Head of caudate nucleus (tissue), 42 donors: ENCODE results near the gene NXF1.

Source experiments
- DNase-seq, 42 donors: peaks; one replicate each; pipeline versions ENCODE4 v3.0.0 to v3.0.0-alpha.2; 2020 to 2021; ENCODE audit warnings: mixed read lengths in 7 of 42
- intact Hi-C: fragments of 100-400 bp; cut with DNase I; formaldehyde crosslinking; loops from one replicate; pipeline ENCODE4 v1.15.0; 2022

Gene NXF1

DNA sequence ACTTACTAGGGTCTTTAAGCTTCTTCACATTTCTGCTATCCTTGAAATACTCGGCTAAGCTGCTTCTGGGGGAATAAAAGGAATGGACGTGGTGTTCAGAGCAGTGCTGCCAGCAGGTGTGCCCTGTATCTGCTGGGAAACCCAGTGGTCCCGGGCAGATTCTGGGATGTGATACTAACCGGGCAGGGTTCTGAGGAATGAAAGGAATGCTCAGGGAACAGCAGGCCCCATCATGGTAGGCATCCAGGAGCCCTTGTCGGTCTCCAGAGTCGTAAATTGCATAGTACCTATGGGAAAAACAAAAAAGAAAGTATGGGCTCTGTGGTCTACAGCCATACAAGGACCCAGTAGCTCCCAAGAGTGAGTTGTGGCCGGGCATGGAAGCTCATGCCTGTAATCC lies 9.0 kb downstream of the NXF1 start:
- no peak for DNase-seq
- intact Hi-C loops: no loop called here

DNA sequence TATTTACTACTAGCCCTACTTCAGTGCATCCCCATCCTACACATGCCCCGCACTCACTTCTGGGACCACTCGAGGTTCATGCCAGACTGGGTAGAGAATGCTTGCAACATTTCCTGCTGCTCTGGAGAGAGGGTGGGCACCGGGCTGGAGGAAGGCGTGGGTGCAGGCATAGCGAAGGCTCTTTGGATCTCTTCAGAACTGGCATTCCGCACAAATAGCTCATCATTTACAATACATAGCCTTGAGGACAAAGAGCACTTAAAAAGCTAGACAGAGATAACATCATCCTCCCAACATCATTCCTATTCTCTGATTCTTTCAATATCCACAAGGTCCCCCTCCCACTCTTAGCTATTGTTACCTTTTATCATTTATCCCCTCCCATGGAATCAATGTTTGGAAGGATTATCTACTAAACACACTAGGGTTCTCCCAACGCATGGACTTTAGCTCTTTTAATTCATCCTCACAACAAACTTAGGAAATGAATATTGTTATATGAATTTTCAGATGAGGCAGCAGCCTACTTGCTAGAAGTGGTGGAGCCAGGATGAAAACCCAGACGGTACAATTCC lies 11.0 kb downstream of the NXF1 start:
- intact Hi-C loops: loop anchor here (5.0 kb wide), 1 partner anchor 63 kb away; no protein-coding TSS in a partner anchor
- DNase-seq: no peak

GRCh38 chr11:62792202-62792575 lies 13.1 kb downstream of the NXF1 start:
- intact Hi-C loops: loop anchor here (5.0 kb wide), 1 partner anchor 65 kb away; no protein-coding TSS in a partner anchor
- no peak for DNase-seq

DNA sequence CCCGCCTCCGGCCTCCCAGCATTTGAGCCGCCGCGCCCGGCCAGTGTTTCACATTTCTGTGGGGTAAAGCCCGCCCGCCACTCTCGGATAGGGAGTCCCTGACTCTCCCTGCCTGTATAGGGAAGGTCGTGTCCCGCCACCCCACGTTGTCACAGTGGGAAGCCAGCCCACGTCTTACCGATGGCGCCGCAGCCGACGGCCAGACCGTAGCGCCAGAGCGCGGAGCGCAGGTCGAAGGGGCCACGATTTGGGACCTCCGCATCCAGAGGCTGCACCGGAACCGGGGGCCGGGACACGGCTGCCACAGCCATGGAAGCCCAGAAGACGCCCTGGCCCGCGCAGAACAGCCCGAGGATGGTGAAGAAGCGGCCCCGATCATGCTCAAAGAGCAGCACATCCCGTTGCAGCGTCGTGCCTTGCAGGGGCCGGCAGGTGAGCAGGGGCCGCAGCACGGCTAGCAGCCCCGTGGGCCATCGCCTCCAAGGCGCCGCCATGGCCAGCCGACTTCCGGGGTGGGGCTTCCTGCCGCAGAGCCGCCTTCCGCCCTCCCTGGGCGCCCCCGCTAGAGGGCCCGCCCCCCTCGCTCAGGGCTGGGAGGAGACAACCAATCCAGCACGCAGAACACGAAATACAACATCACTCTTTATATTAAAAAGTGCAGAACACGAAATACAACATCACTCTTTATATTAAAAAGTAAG lies 13.6 kb downstream of the NXF1 start, which contains the start of gene TMEM223:
Gene TMEM223, minus strand, starts transcription at position 506 of the 701 bp plus-strand sequence. Its CDS starts 12 bp downstream, at position 494.
- intact Hi-C loops: loop anchor here (5.0 kb wide), 1 partner anchor 66 kb away; no protein-coding TSS in a partner anchor
- peak; percentile 77 to 96 (median 93) for DNase-seq

- intact Hi-C loops: loop anchor here (2.0 to 10.0 kb wide), 2 partner anchors 15 to 45 kb away; partner anchors contain the start of genes NXF1, STX5, TEX54 and WDR74
- DNase-seq: peak in 17 of 42 donors; percentile 13 to 76 (median 54)
Measured at GRCh38 chr11:62789576-62789975, 15.7 kb downstream of the NXF1 start.

DNA sequence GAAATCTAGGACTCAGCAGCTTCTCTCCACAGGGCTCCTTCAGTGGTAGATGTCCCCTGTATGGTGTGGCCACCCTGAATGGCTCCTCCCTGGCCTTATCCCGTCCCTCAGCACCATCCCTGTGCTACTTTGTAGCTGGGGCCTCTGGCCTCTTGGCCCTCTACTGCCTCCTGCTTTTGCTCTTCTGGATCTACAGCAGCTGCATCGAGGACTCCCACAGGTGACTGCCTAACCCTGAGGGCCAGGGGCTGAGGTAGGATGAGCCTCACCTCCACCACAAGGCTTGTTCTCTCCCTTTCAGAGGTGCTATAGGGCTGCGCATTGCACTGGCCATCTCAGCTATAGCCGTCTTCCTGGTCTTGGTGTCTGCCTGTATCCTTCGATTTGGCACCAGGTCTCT lies 16.2 kb downstream of the NXF1 start:
- intact Hi-C loops: loop anchor here (2.0 to 10.0 kb wide), 2 partner anchors 16 to 46 kb away; partner anchors contain the start of genes NXF1, STX5, TEX54 and WDR74
- DNase-seq: no peak

DNA sequence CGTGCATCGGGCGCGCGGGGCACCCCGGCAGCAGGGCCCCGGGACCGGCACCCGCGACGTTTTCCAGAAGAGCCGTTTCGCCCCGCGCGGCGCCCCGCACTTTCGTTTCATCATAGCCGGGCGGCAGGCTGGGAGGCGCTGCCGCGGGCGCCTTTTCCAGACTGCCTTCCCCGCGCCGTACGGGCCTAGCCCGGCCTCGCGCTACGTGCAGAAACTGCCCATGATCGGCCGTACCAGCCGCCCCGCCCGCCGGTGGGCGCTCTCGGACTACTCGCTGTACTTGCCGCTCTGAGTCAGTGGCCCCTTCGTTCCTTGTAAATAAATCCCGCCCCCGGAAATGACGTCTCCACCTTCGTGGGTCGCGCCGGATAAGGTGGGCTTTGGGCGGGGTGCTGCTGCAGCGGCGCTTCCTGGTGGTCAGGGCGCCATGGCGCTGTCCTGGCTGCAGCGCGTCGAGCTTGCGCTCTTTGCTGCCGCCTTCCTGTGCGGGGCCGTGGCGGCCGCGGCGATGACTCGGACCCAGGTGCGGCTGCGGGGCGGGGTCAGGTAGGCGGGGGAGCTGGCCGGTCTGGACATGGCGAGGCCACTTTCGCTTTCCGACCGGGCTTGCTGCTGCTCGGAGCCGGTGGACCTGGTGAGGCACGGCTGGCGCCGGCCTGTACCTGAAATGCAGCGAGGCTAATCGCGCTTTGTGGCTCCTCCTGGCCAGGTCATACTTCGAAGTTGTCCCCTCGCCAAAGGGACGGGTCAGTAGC lies 18.1 kb downstream of the NXF1 start, which contains the start of gene TMEM179B:
Gene TMEM179B, plus strand, starts transcription at position 398 of the 755 bp plus-strand sequence. Its CDS starts 30 bp downstream, at position 428.
- intact Hi-C loops: loop anchor here (2.0 to 10.0 kb wide), 2 partner anchors 16 to 48 kb away; partner anchors contain the start of genes STX5, TAF6L, TEX54 and WDR74

GRCh38 chr11:62786318-62787004 lies 18.8 kb downstream of the NXF1 start:
- peak; percentile 68 to 94 (median 87) for DNase-seq
- intact Hi-C loops: loop anchor here (2.0 to 10.0 kb wide), 2 partner anchors 16 to 48 kb away; partner anchors contain the start of genes STX5, TAF6L, TEX54 and WDR74

More for the DNA sequence above, 18.1 kb downstream of the NXF1 start, which contains the start of gene TMEM179B:
- DNase-seq: peak; percentile 96 to 100 (median 99)

GRCh38 chr11:62782753-62783152 lies 22.5 kb downstream of the NXF1 start:
- no peak for DNase-seq
- intact Hi-C loops: loop anchor here (10.0 kb wide), 1 partner anchor 52 kb away; the partner anchor contains the start of genes STX5, TEX54 and WDR74

DNA sequence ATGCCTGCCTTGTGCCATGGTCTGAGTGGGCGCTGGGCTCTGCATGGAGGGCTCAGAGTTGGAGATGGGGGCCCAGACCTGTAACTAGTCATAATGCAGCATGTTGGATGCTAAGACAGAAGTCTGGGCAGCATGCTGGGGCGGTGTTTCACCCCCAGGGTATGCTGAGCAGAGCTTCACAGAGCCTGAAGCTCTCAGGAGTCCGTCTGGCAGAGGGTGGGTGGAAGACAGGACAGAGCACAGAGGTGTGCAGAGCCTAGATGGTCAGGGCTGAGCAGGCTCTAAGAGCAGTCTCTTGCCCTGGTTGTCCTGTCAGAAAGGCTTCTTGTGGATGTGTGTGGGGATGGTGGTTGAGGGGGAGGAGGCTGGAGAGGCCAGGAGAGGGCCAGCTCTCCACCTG lies 26.8 kb downstream of the NXF1 start:
- intact Hi-C loops: no loop called here
- DNase-seq: no peak

- intact Hi-C loops: no loop called here
- no peak for DNase-seq
Measured at GRCh38 chr11:62777389-62777788, 27.9 kb downstream of the NXF1 start.

- intact Hi-C loops: no loop called here
- no peak for DNase-seq
Measured at GRCh38 chr11:62775646-62776045, 29.6 kb downstream of the NXF1 start.

- intact Hi-C loops: loop anchor here (5.0 kb wide), 1 partner anchor 47 kb away; the partner anchor contains the start of genes HNRNPUL2 and TTC9C
- DNase-seq: no peak
Measured at GRCh38 chr11:62774407-62774806, 30.8 kb downstream of the NXF1 start.

- peak; percentile 96 to 100 (median 98) for DNase-seq
- intact Hi-C loops: loop anchor here (1.0 to 5.0 kb wide), 3 partner anchors 10 to 44 kb away; partner anchors contain the start of genes HNRNPUL2, POLR2G, TMEM179B and TTC9C
Measured at GRCh38 chr11:62771144-62772021, 33.9 kb downstream of the NXF1 start, which contains the start of gene TAF6L. TSS of gene TAF6L (plus strand) at chr11:62771396. CDS start at chr11:62775784, 4,388 bp downstream.

GRCh38 chr11:62770778-62771143 lies 34.5 kb downstream of the NXF1 start:
- peak in 35 of 42 donors; percentile 18 to 76 (median 53) for DNase-seq
- intact Hi-C loops: loop anchor here (1.0 to 5.0 kb wide), 3 partner anchors 9 to 43 kb away; partner anchors contain the start of genes HNRNPUL2, POLR2G, TMEM179B and TTC9C

DNA sequence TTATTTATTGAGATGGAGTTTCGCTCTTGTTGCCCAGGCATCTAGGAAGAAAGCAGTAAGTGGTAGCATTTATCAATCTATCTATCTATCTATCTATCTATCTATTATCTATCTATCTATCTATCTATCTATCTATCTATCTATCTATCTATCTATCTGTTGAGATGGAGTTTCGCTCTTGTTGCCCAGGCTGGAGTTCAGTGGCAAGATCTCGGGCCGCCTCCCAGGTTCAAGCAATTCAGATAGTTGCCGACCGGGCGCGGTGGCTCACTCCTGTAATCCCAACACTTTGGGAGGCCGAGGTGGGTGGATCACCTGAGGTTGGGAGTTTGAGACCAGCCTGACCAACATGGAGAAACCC lies 44.4 kb downstream of the NXF1 start:
- DNase-seq: peak in 1 of 42 donors; percentile 39
- intact Hi-C loops: loop anchor here (1.0 kb wide), 1 partner anchor 10 kb away; the partner anchor contains the start of gene TAF6L
